Measurements from ENCODE around the gene CNGB1. TPM values are rescaled to one million over a fixed set of nuclear protein-coding genes. Genes with fewer than 3 reads are reported as not detected.

CNGB1 gene
- total RNA-seq, 3 donors from 2014 or later (not counting 1 experiment from before 2014, with no cell fraction given), result not detected

DNA sequence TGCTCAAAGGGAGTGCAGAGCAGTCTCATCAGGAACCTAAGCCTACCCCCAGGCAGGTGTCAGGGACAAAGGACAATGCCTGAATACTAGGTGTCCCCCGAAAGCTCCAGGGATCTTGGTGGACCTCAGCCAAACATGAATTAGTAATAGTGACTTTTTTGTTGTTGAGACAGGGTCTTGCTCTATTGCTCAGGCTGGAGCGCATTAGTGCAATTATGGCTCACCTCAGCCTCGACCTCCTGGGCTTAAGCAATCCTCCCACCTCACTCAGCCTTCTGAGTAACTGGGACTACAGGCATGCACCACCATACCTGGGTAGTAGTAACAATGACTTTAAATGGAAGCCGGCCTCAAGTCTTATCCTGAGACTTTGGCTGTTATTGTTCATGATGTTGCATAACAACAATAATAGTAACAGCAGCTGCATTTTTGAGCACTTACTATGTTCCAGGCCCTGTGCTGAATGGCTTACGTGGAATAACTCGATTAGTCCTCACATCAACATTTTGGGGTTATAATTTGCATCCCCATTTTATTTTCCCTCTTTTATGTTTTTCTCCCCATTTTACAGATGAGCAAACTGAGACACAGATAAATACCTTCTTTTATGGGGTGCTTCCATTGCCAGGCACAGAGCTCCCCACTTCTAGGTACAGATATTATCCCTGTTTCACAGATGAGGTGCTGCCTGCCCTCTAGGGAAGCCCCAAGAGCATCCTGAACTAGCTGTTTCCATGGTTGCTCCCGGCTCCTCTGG is 19.5 kb downstream of the CNGB1 start:
- Mint-ChIP-seq H3K9me3 (no peaks in the 10 kb centered on the region), H3K27ac (no peak overlapping the region), H3K4me1 (no peaks in the 10 kb centered on the region), H3K27me3 (ENCODE audit: low read depth in 2 of 2) (no peaks in the 10 kb centered on the region), H3K4me3 (no peak overlapping the region), H3K36me3 (no peaks in the 10 kb centered on the region)
- DNase-seq (no peak), ATAC-seq (no peak)
- H3K4me3 ChIP-seq (ENCODE audit: low read length), result no peak overlapping the region
- H3K27me3 ChIP-seq (ENCODE audit: control insufficient read depth, insufficient read depth, low read length), result no peaks in the 10 kb centered on the region
- no peaks in the 10 kb centered on the region for H3K4me1 ChIP-seq (ENCODE audit: control insufficient read depth, insufficient read depth, low read length)
- no peaks in the 10 kb centered on the region for H3K36me3 ChIP-seq (ENCODE audit: control insufficient read depth, insufficient read depth, low read length)
- TF ChIP-seq CTCF (IDR thresholded peaks at IDR 0.05), result no peak
- 89% methylated on average over 7 of the region's 7 CpGs for WGBS (ENCODE audit: insufficient coverage)
- intact Hi-C loops (cut with micrococcal nuclease), result no loop called here
- H3K27ac ChIP-seq (ENCODE audit: low read length), result no peak overlapping the region
- no peaks in the 10 kb centered on the region for H3K9me3 ChIP-seq (ENCODE audit: control insufficient read depth, insufficient read depth, low read length)

- H3K27ac Mint-ChIP-seq, result no peak overlapping the region
- H3K4me3 ChIP-seq (ENCODE audit: low read length), result no peak overlapping the region
- no peaks in the 10 kb centered on the region for H3K4me1 Mint-ChIP-seq
- no peak overlapping the region for H3K27ac ChIP-seq (ENCODE audit: low read length)
- TF ChIP-seq CTCF (IDR thresholded peaks at IDR 0.05), result no peak
- no peaks in the 10 kb centered on the region for H3K27me3 Mint-ChIP-seq (ENCODE audit: low read depth in 2 of 2)
- H3K36me3 ChIP-seq (ENCODE audit: control insufficient read depth, insufficient read depth, low read length), result no peaks in the 10 kb centered on the region
- ATAC-seq (no peak), DNase-seq (no peak)
- no peaks in the 10 kb centered on the region for H3K27me3 ChIP-seq (ENCODE audit: control insufficient read depth, insufficient read depth, low read length)
- H3K36me3 Mint-ChIP-seq, result no peaks in the 10 kb centered on the region
- no peaks in the 10 kb centered on the region for H3K9me3 Mint-ChIP-seq
- no peak overlapping the region for H3K4me3 Mint-ChIP-seq
- H3K9me3 ChIP-seq (ENCODE audit: control insufficient read depth, insufficient read depth, low read length), result no peaks in the 10 kb centered on the region
- no peaks in the 10 kb centered on the region for H3K4me1 ChIP-seq (ENCODE audit: control insufficient read depth, insufficient read depth, low read length)
- intact Hi-C loops (cut with micrococcal nuclease), result no loop called here
- WGBS (ENCODE audit: insufficient coverage), result 50% methylated on average over 6 of the region's 6 CpGs
These were observed 20.5 kb downstream of the CNGB1 start for GRCh38 chr16:57950382-57950781.

DNA sequence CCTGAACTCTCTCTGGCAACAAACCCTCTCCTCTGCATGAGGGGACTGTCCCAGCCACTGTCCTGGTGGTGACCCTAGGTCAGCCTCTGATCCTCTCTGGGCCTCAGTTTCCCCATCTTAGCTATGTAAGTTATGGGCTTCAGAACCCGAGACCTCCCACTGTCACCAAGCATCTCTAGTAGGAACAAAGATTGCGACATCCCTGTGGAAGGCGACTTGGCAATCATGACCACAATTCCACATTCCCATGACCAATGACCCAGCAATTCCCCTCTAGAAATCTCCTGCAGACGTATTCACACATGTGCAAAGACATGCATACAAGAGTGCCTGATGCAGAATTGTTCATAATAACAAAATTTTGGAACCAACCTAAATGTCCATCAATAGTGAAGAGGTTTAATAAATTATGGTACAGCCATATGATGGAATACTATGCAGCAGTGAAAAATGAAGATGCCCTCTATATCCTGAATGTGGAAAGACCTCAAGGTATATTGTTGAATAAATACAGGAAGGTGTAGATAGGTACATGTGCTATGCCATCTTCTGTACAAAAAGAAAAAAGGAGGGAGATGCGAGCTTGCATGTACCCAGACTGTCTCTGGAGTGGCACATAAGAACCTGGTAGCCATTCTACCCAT is 21.2 kb downstream of the CNGB1 start:
- Mint-ChIP-seq H3K4me1 (no peaks in the 10 kb centered on the region), H3K27ac (no peak overlapping the region), H3K27me3 (ENCODE audit: low read depth in 2 of 2) (no peaks in the 10 kb centered on the region), H3K36me3 (no peaks in the 10 kb centered on the region), H3K4me3 (no peak overlapping the region), H3K9me3 (no peaks in the 10 kb centered on the region)
- 91% methylated on average over 5 of the region's 5 CpGs for WGBS (ENCODE audit: insufficient coverage)
- Histone ChIP-seq H3K4me1 (ENCODE audit: control insufficient read depth, insufficient read depth, low read length) (no peaks in the 10 kb centered on the region), H3K27ac (ENCODE audit: low read length) (no peak overlapping the region), H3K36me3 (ENCODE audit: control insufficient read depth, insufficient read depth, low read length) (no peaks in the 10 kb centered on the region), H3K27me3 (ENCODE audit: control insufficient read depth, insufficient read depth, low read length) (no peaks in the 10 kb centered on the region), H3K9me3 (ENCODE audit: control insufficient read depth, insufficient read depth, low read length) (no peaks in the 10 kb centered on the region), H3K4me3 (ENCODE audit: low read length) (no peak overlapping the region)
- intact Hi-C loops (cut with micrococcal nuclease), result no loop called here
- DNase-seq (no peak), ATAC-seq (no peak)
- TF ChIP-seq CTCF (IDR thresholded peaks at IDR 0.05), result no peak

Measured in natural killer cell (primary cell).